Measurements from ENCODE around the gene DLX2. TPM values are rescaled to one million over a fixed set of nuclear protein-coding genes. Genes with fewer than 3 reads are reported as not detected.
A peak's percentile ranks its signal among the peaks of the same experiment; 100 is the strongest.

The DLX2 gene
- total RNA-seq, 1 donor from 2014 or later, result not detected

DNA sequence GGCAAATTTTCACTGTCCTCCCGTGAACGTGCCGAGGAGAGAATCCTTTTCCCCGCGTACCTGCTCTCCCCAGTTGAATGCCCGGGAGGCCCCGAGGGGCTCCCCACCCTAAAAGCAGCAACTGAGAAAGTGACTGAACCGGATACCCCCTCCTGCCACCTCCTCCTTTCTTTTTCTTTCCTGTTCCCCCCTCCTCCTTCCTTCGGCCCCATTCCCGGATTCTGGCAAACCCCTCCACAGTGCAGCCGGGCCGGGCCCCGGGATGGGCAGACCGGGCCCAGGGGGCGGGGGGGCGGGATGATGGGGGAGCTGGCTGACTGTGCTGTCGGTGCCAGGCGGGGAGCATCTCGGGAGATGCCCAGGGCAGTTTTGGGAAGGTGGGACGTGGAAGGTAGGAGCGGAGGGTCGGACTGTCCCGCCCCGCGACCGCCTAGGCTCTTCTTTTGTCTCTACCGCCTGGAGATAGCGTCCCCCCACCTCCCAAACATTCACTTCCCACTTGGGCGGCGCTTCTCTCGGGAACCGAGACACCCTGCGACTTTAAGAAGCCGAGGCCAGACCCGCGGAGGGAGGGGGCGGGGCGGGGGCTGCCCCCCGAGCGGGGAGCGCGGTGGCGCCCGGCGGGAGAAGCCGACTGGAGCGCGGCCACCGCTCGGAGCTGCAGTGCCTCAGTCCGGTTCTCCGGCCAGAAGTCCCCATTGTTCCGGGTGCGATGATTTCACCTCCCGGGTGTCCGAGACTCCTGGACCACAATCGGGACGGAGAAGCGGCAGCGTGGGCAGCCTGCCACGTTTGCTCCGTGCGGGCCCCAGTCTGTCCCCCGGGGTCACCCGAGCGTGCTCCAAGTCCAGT is 8.2 kb downstream of the DLX2 start:
- peaks cover 33% of the 10 kb centered on the region for H3K4me1 Mint-ChIP-seq

DNA sequence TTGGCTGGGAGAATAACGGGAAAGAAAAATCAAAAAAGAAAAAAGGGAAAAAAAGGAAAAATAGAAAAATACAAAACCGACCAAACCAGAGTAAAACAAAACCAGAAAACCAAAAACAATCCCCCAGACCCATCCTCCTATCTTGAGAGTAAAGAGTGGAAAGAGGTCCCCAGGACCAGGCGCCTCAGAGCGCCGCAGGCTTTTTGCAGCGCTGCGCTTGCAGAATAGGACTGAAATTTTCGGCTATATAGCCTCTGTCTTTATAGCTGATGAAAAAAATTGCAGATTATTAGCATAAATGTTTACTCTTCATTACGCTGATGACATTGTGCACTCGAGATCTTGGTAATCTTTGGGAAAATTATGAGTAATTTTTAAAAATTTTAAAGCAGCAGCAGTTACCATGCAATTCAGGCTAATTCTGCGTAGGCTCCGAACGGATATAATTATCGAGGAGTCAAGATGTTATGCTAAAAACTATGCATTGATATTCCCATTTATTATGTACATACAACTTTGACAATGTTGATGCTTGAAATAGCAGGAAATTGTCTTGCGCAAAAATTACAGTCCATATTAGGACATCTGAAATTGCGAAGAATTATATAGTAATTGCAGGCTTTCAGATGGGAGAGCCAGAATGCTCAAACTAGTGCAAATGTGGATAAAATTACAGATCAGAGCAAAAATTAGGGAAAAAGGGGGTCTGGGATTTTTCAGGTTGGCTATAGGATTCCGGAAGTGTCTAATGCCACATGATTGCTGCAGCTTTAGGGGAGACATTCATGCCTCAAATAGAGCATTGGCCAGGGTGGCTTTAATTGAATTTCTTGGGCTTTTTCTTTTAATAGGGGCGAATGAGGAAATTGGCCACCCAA is 9.0 kb downstream of the DLX2 start:
- Histone ChIP-seq H3K9me3 (ENCODE audit: low read depth) (no peaks in the 10 kb centered on the region), H3F3A (ENCODE audit: low read depth) (peaks cover 65% of the 10 kb centered on the region), H3K9ac (no peak overlapping the region), H3K4me3 (no peak overlapping the region), H4K20me1 (ENCODE audit: low read depth) (peaks cover 97% of the 10 kb centered on the region), H2AFZ (replicated peaks) (no peak overlapping the region), H3K36me3 (no peaks in the 10 kb centered on the region), H3K4me2 (no peak overlapping the region), H3K4me1 (peaks cover 26% of the 10 kb centered on the region), H3K27ac (no peak overlapping the region), H3K79me2 (ENCODE audit: low read depth) (no peaks in the 10 kb centered on the region), H3K27me3 (peaks cover 100% of the 10 kb centered on the region)
- H3K9me3 Mint-ChIP-seq, result peaks cover 2% of the 10 kb centered on the region
- no peaks in the 10 kb centered on the region for H3K36me3 Mint-ChIP-seq
- H3K27ac Mint-ChIP-seq, result no peak overlapping the region
- peaks cover 31% of the 10 kb centered on the region for H3K4me1 Mint-ChIP-seq
- TF ChIP-seq EZH2phosphoT487 (IDR thresholded peaks at IDR 0.05) (peak; percentile 70), EZH2 (IDR thresholded peaks at IDR 0.05) (peak; percentile 93)
- TF ChIP-seq, protein P1, sequence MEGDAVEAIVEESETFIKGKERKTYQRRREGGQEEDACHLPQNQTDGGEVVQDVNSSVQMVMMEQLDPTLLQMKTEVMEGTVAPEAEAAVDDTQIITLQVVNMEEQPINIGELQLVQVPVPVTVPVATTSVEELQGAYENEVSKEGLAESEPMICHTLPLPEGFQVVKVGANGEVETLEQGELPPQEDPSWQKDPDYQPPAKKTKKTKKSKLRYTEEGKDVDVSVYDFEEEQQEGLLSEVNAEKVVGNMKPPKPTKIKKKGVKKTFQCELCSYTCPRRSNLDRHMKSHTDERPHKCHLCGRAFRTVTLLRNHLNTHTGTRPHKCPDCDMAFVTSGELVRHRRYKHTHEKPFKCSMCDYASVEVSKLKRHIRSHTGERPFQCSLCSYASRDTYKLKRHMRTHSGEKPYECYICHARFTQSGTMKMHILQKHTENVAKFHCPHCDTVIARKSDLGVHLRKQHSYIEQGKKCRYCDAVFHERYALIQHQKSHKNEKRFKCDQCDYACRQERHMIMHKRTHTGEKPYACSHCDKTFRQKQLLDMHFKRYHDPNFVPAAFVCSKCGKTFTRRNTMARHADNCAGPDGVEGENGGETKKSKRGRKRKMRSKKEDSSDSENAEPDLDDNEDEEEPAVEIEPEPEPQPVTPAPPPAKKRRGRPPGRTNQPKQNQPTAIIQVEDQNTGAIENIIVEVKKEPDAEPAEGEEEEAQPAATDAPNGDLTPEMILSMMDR (IDR thresholded peaks at IDR 0.05), result no peak
- H3K4me3 Mint-ChIP-seq, result peak overlapping the region; percentile 61
- H3K27me3 Mint-ChIP-seq (ENCODE audit: insufficient read depth, low read depth), result peaks cover 87% of the 10 kb centered on the region
- peak; percentile 56 for DNase-seq (ENCODE audit: low spot score)

More for the DNA sequence above, 8.2 kb downstream of the DLX2 start:
- H3K79me2 ChIP-seq (ENCODE audit: low read depth), result no peaks in the 10 kb centered on the region
- peaks cover 96% of the 10 kb centered on the region for H4K20me1 ChIP-seq (ENCODE audit: low read depth)
- H3K36me3 Mint-ChIP-seq, result no peaks in the 10 kb centered on the region
- H3K9me3 ChIP-seq (ENCODE audit: low read depth), result no peaks in the 10 kb centered on the region
- H3K27ac Mint-ChIP-seq, result no peak overlapping the region
- H3K9ac ChIP-seq, result no peak overlapping the region
- peaks cover 2% of the 10 kb centered on the region for H3K9me3 Mint-ChIP-seq
- no peak overlapping the region for H2AFZ ChIP-seq (replicated peaks)
- H3K4me2 ChIP-seq, result peak overlapping the region; percentile 83
- peak; percentile 65 for DNase-seq (ENCODE audit: low spot score)
- no peaks in the 10 kb centered on the region for H3K36me3 ChIP-seq
- H3F3A ChIP-seq (ENCODE audit: low read depth), result peaks cover 60% of the 10 kb centered on the region
- peaks cover 80% of the 10 kb centered on the region for H3K27me3 Mint-ChIP-seq (ENCODE audit: insufficient read depth, low read depth)
- H3K27ac ChIP-seq, result no peak overlapping the region
- TF ChIP-seq, protein P1 (IDR thresholded peaks at IDR 0.05), result no peak
- TF ChIP-seq EZH2 (IDR thresholded peaks at IDR 0.05), result peak; percentile 59
- peak; percentile 70 for TF ChIP-seq EZH2phosphoT487 (IDR thresholded peaks at IDR 0.05)
- H3K4me3 ChIP-seq, result peak overlapping the region; percentile 44
- peaks cover 100% of the 10 kb centered on the region for H3K27me3 ChIP-seq
- H3K4me1 ChIP-seq, result peaks cover 31% of the 10 kb centered on the region
- peak overlapping the region; percentile 85 for H3K4me3 Mint-ChIP-seq

DNA sequence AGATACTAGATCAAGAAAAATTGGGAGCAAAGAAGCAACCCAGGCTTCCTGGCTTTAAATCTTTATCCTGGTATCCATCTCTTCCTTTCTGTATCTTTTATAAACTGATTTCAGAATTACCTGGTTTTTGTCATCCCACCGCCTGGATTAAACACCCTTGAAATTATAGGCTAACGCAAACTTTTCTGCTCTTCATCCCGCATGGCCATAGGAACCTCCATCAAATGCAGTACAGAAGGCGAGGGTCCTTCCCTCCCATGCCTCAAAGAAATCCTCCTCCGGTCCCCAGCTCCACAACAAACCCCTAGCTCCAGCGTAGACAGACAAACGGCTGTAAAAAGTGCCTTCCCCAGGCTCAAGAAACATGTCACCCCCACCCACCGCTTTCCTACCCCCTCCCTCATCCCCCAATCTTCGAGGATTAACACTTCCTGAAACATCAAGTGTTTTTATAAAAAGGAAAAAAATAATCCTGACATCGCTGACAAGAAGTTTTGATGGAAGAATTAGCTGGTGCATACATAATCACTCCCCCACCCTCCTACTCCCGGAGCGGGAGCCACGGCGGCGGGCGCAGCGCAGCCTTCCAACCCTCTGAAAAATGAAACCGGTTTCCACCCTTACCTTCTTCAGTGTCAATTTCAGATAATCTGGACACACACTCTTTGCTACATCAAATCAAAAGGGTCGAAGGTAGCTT is 9.8 kb downstream of the DLX2 start:
- Mint-ChIP-seq H3K9me3 (peaks cover 2% of the 10 kb centered on the region), H3K4me1 (peaks cover 36% of the 10 kb centered on the region), H3K4me3 (peak overlapping the region; percentile 61), H3K36me3 (no peaks in the 10 kb centered on the region), H3K27me3 (ENCODE audit: insufficient read depth, low read depth) (peaks cover 90% of the 10 kb centered on the region), H3K27ac (no peak overlapping the region)
- Histone ChIP-seq H3K4me3 (no peak overlapping the region), H3K36me3 (no peaks in the 10 kb centered on the region), H4K20me1 (ENCODE audit: low read depth) (peaks cover 97% of the 10 kb centered on the region), H3K4me1 (peaks cover 34% of the 10 kb centered on the region), H3K27ac (no peak overlapping the region), H3K79me2 (ENCODE audit: low read depth) (no peaks in the 10 kb centered on the region), H3K4me2 (no peak overlapping the region), H3F3A (ENCODE audit: low read depth) (peaks cover 65% of the 10 kb centered on the region), H3K9me3 (ENCODE audit: low read depth) (no peaks in the 10 kb centered on the region), H3K9ac (no peak overlapping the region), H3K27me3 (peaks cover 100% of the 10 kb centered on the region), H2AFZ (replicated peaks) (no peak overlapping the region)
- peak; percentile 62 for DNase-seq (ENCODE audit: low spot score)
- TF ChIP-seq EZH2phosphoT487 (IDR thresholded peaks at IDR 0.05) (peak; percentile 81), EZH2 (IDR thresholded peaks at IDR 0.05) (no peak)
